Testis (tissue), 3 donors: ENCODE measurements around the gene WDR18. TPM values are rescaled to one million over a fixed set of nuclear protein-coding genes. Genes with fewer than 3 reads are reported as not detected.

Source experiments
- DNase-seq: peaks from one replicate; pipeline ENCODE4 v3.0.0-alpha.2; 2019
- H3K27ac ChIP-seq, 2 donors: fragments of 200-600 bp; sonication (generic); one replicate each; pipeline ENCODE4 v1.5.1; 2019
- H3K27me3 ChIP-seq: fragments of 200-600 bp; sonication (generic); one replicate; pipeline ENCODE4 v1.5.1; 2019
- H3K36me3 ChIP-seq: fragments of 200-600 bp; sonication (generic); one replicate; pipeline ENCODE4 v1.5.1; 2017; ENCODE audit warnings: low read depth; ENCODE audit errors: missing control alignments
- H3K4me1 ChIP-seq: fragments of 200-600 bp; sonication (generic); one replicate; pipeline ENCODE4 v1.5.1; 2019
- H3K4me3 ChIP-seq, 2 donors: fragments of 200-600 bp; sonication (generic); one replicate each; pipeline ENCODE4 v1.5.1; 2017 to 2019
- H3K9me3 ChIP-seq: fragments of 200-600 bp; sonication (generic); one replicate; pipeline ENCODE4 v1.5.1; 2017
- CTCF ChIP-seq, 3 experiments: fragments of 450-650 bp in 2 of 3; fragments of 200-600 bp in 1 of 3; sonication (generic) in 1 of 3; IDR thresholded peaks; one replicate each; pipeline ENCODE4 v1.5.1; 2016 to 2019; ENCODE audit warnings: antibody characterized with exemption in 3 of 3, mild to moderate bottlenecking in 2 of 3, moderate library complexity in 1 of 3
- POLR2A ChIP-seq: fragments of 450-650 bp; IDR thresholded peaks from one replicate; pipeline ENCODE4 v1.6.1; 2017; ENCODE audit warnings: antibody characterized with exemption, mild to moderate bottlenecking, moderate library complexity
- WGBS, 2 donors: methylation state at CpG; one replicate each; pipeline ENCODE4 v1.1.5; 2018; 5-methylcytosine and 5-hydroxymethylcytosine counted together
- intact Hi-C: fragments of 100-400 bp; cut with DNase I; formaldehyde crosslinking; loops from one replicate; pipeline ENCODE4 v1.15.1; 2023; ENCODE audit warnings: low total_unique reads
- polyA plus RNA-seq: library from polyadenylated mRNA; stranded (reverse); fragments of 350-450 nt; fragmentation: Illumina TruSeq; extraction: RNeasy Lipid Tissue Mini Kit (QIAGEN cat#74804); gene quantifications from one replicate; pipeline ENCODE4 v1.2.3, GENCODE V29; 2014; ENCODE audit warnings: low read depth, low replicate concordance; ENCODE audit not compliant: insufficient read depth
- total RNA-seq, 2 donors: library from RNA; depleted of rRNA; stranded (reverse); fragments of >200 nt; gene quantifications; one replicate each; pipeline ENCODE4 v1.2.3, GENCODE V29; 2016

Gene WDR18
- total and polyA plus RNA-seq, 3 donors from 2014 or later = 38.7 to 108 (median 70.9) TPM

- intact Hi-C loops = no loop called here
- no peaks in the 10 kb centered on the region for H3K27me3 ChIP-seq
Observed at GRCh38 chr19:998064-998463, 13.9 kb downstream of the WDR18 start.

GRCh38 chr19:999379-999719 is 15.2 kb downstream of the WDR18 start:
- Histone ChIP-seq H3K36me3 (no peaks in the 10 kb centered on the region), H3K4me1 (peaks cover 7% of the 10 kb centered on the region), H3K27ac (no peak overlapping the region), H3K4me3 (no peak overlapping the region), H3K9me3 (no peaks in the 10 kb centered on the region), H3K27me3 (no peaks in the 10 kb centered on the region)
- TF ChIP-seq POLR2A = no peak
- TF ChIP-seq CTCF (IDR thresholded peaks at IDR 0.05) = no peak
- no peak for DNase-seq
- intact Hi-C loops = no loop called here
- WGBS, 2 donors = 51 to 60% methylated on average over 3 of the region's 3 CpGs

More at GRCh38 chr19:998064-998463, 13.9 kb downstream of the WDR18 start:
- DNase-seq = no peak
- Histone ChIP-seq H3K27ac (no peak overlapping the region), H3K9me3 (no peaks in the 10 kb centered on the region), H3K4me3 (no peak overlapping the region), H3K4me1 (peaks cover 7% of the 10 kb centered on the region), H3K36me3 (no peaks in the 10 kb centered on the region)
- no peak for TF ChIP-seq POLR2A
- no peak for TF ChIP-seq CTCF (IDR thresholded peaks at IDR 0.05)
- WGBS, 2 donors = 40 to 45% methylated on average over 6 of the region's 6 CpGs

GRCh38 chr19:1000095-1000494 is 15.9 kb downstream of the WDR18 start, which contains the start of gene GRIN3B:
GRIN3B (plus strand) TSS chr19:1000419; CDS start chr19:1000438, 19 bp downstream.
- H3K4me1 ChIP-seq = peaks cover 7% of the 10 kb centered on the region
- intact Hi-C loops = no loop called here
- peak; percentile 67 for DNase-seq
- no peaks in the 10 kb centered on the region for H3K36me3 ChIP-seq
- TF ChIP-seq POLR2A (no peak), CTCF (IDR thresholded peaks at IDR 0.05) (peak in 2 of 3 experiments; percentile 24 to 25)
- WGBS, 2 donors = 5 to 6% methylated on average over 7 to 13 of the region's 43 CpGs
- H3K4me3 ChIP-seq = no peak within 1 kb of the TSS
- H3K27ac ChIP-seq = no peak within 1 kb of the TSS
- no peaks in the 10 kb centered on the region for H3K27me3 ChIP-seq
- no peaks in the 10 kb centered on the region for H3K9me3 ChIP-seq

- Histone ChIP-seq H3K27ac (no peak overlapping the region), H3K4me3 (no peak overlapping the region), H3K36me3 (no peaks in the 10 kb centered on the region), H3K9me3 (no peaks in the 10 kb centered on the region), H3K27me3 (no peaks in the 10 kb centered on the region), H3K4me1 (peaks cover 7% of the 10 kb centered on the region)
- TF ChIP-seq POLR2A (no peak), CTCF (IDR thresholded peaks at IDR 0.05) (no peak)
- 4 to 6% methylated on average over 11 to 34 of the region's 73 CpGs for WGBS, 2 donors
- intact Hi-C loops = no loop called here
- DNase-seq = no peak
Observed at GRCh38 chr19:1000591-1001537, 16.7 kb downstream of the WDR18 start.
